CD14-positive monocyte (primary cell): ENCODE measurements around the gene AHR. TPM values are rescaled to one million over a fixed set of nuclear protein-coding genes. Genes with fewer than 3 reads are reported as not detected.

ENCODE experiments used
- DNase-seq, 3 donors: peaks; one replicate each; pipeline ENCODE4 v3.0.0-alpha.2; 2011 to 2022
- H2AFZ ChIP-seq: 2 replicates; pipeline ENCODE4 v1.6.0; 2012; ENCODE audit warnings: mild to moderate bottlenecking, low read depth, low read length, inconsistent platforms; ENCODE audit not compliant: insufficient read depth, poor library complexity, severe bottlenecking
- H3K27ac ChIP-seq, 2 donors: 1 replicate in 1 of 2; 2 replicates in 1 of 2; pipeline ENCODE4 v1.5.1; 2012 to 2013; ENCODE audit warnings: low read length in 2 of 2, control low read depth in 1 of 2, inconsistent platforms in 1 of 2, low read depth in 1 of 2, mild to moderate bottlenecking in 1 of 2
- H3K27me3 ChIP-seq, 2 donors: one replicate each; pipeline versions ENCODE4 v1.6.0 to v1.6.1; 2011 to 2013; ENCODE audit warnings: low read length in 2 of 2; ENCODE audit not compliant: control insufficient read depth in 2 of 2, insufficient read depth in 2 of 2
- H3K36me3 ChIP-seq, 2 donors: replicated peaks in 1 of 2; 1 replicate in 1 of 2; 2 replicates in 1 of 2; pipeline versions ENCODE4 v1.5.1 to v1.6.1; 2012 to 2013; ENCODE audit warnings: low read length in 2 of 2, control low read depth in 1 of 2, inconsistent platforms in 1 of 2, mild to moderate bottlenecking in 1 of 2; ENCODE audit not compliant: insufficient read depth in 2 of 2, control insufficient read depth in 1 of 2
- H3K4me1 ChIP-seq, 2 donors: 1 replicate in 1 of 2; 2 replicates in 1 of 2; pipeline versions ENCODE4 v1.5.1 to v1.6.1; 2012 to 2013; ENCODE audit warnings: low read length in 2 of 2, control low read depth in 1 of 2, inconsistent platforms in 1 of 2, mild to moderate bottlenecking in 1 of 2, moderate library complexity in 1 of 2; ENCODE audit not compliant: insufficient read depth in 2 of 2, control insufficient read depth in 1 of 2
- H3K4me2 ChIP-seq: replicated peaks from 2 replicates; pipeline ENCODE3; 2012; ENCODE audit warnings: low read length, moderate library complexity, mild to moderate bottlenecking; ENCODE audit not compliant: poor library complexity, severe bottlenecking; ENCODE audit errors: extremely low read depth
- H3K4me3 ChIP-seq, 3 experiments: fragments of 200-600 bp in 1 of 3; sonication (generic) in 1 of 3; replicated peaks in 1 of 3; 1 replicate in 2 of 3; 2 replicates in 1 of 3; pipeline ENCODE4 v1.5.1; 2011 to 2013; ENCODE audit warnings: low read length in 3 of 3, mild to moderate bottlenecking in 3 of 3, control low read depth in 2 of 3, low read depth in 2 of 3, inconsistent platforms in 1 of 3, moderate library complexity in 1 of 3
- H3K79me2 ChIP-seq: 2 replicates; pipeline ENCODE4 v1.6.0; 2012; ENCODE audit warnings: mild to moderate bottlenecking, control low read depth, inconsistent platforms, low read length, moderate library complexity; ENCODE audit not compliant: insufficient read depth
- H3K9ac ChIP-seq: 2 replicates; pipeline ENCODE4 v1.6.0; 2017; ENCODE audit warnings: low read length, mild to moderate bottlenecking; ENCODE audit not compliant: insufficient read depth, poor library complexity, severe bottlenecking
- H3K9me3 ChIP-seq, 2 donors: replicated peaks in 1 of 2; 1 replicate in 1 of 2; 2 replicates in 1 of 2; pipeline versions ENCODE4 v1.5.1 to v1.6.1; 2012 to 2013; ENCODE audit warnings: low read length in 2 of 2, control low read depth in 1 of 2; ENCODE audit not compliant: control insufficient read depth in 1 of 2, insufficient read depth in 1 of 2
- H4K20me1 ChIP-seq: 2 replicates; pipeline ENCODE4 v1.6.0; 2012; ENCODE audit warnings: mild to moderate bottlenecking, low read length, control low read depth, moderate library complexity; ENCODE audit not compliant: insufficient read depth
- H3K27ac Mint-ChIP-seq, 7 donors: one replicate each; pipeline ENCODE4 v1.8.0; 2020; ENCODE audit warnings: mild to moderate bottlenecking in 7 of 7, mixed read lengths in 7 of 7, moderate library complexity in 6 of 7, inconsistent platforms in 2 of 7
- H3K27me3 Mint-ChIP-seq, 3 donors: one replicate each; pipeline ENCODE4 v1.8.0; 2021 to 2022; ENCODE audit warnings: low read depth in 3 of 3, mild to moderate bottlenecking in 3 of 3, mixed read lengths in 3 of 3, moderate library complexity in 3 of 3, inconsistent platforms in 1 of 3
- H3K36me3 Mint-ChIP-seq, 2 donors: one replicate each; pipeline ENCODE4 v1.8.0; 2020; ENCODE audit warnings: mixed read lengths in 2 of 2, inconsistent platforms in 1 of 2, mild to moderate bottlenecking in 1 of 2
- H3K4me1 Mint-ChIP-seq: one replicate; pipeline ENCODE4 v1.8.0; 2020; ENCODE audit warnings: mild to moderate bottlenecking, mixed read lengths
- H3K4me3 Mint-ChIP-seq, 2 donors: one replicate each; pipeline ENCODE4 v1.8.0; 2020; ENCODE audit warnings: mild to moderate bottlenecking in 2 of 2, mixed read lengths in 2 of 2, moderate library complexity in 1 of 2
- H3K9me3 Mint-ChIP-seq, 7 donors: one replicate each; pipeline ENCODE4 v1.8.0; 2020 to 2022; ENCODE audit warnings: mixed read lengths in 7 of 7, mild to moderate bottlenecking in 6 of 7, moderate library complexity in 6 of 7, inconsistent platforms in 2 of 7
- CTCF ChIP-seq: fragments of 200-600 bp; IDR thresholded peaks from one replicate; pipeline ENCODE4 v1.8.0; 2022; ENCODE audit warnings: antibody characterized with exemption, mild to moderate bottlenecking
- WGBS: methylation state at CpG from one replicate; pipeline ENCODE4 v1.1.5; 2013; ENCODE audit warnings: missing lambda C conversion rate; ENCODE audit not compliant: insufficient coverage; 5-methylcytosine and 5-hydroxymethylcytosine counted together
- intact Hi-C, 2 donors: fragments of 100-400 bp; cut with micrococcal nuclease; formaldehyde crosslinking; loops; one replicate each; pipeline versions ENCODE4 v1.15.0 to v1.15.1; 2023
- polyA plus RNA-seq, 3 donors: library from polyadenylated mRNA; depleted of rRNA in 1 of 3; unstranded in 2 of 3; stranded (reverse) in 1 of 3; fragments of 300-500 nt in 2 of 3; fragments of >200 nt in 1 of 3; fragmentation: Illumina TruSeq in 2 of 3; gene quantifications; 1 replicate in 2 of 3; 2 replicates in 1 of 3; pipeline ENCODE4 v1.2.3, GENCODE V29; 2012 to 2021

The AHR gene
- polyA plus RNA-seq, 3 donors, result 42.4 to 56.6 (median 54.1) TPM

- intact Hi-C loops, result no loop called here
- WGBS, result no CpG with 5 or more reads among the region's 2 CpGs
- no peaks in the 10 kb centered on the region for H3K79me2 ChIP-seq
- H3K27me3 ChIP-seq, result no peaks in the 10 kb centered on the region
- no peak for DNase-seq
- no peak overlapping the region for H3K4me3 ChIP-seq
- H3K27ac ChIP-seq, result no peak overlapping the region
- H4K20me1 ChIP-seq, result no peaks in the 10 kb centered on the region
- H3K9me3 ChIP-seq, result peaks cover 0 to 7% of the 10 kb centered on the region in 2 donors
- no peaks in the 10 kb centered on the region for H3K36me3 ChIP-seq
- Mint-ChIP-seq H3K9me3 (peaks cover 8 to 14% (median 10%) of the 10 kb centered on the region in 7 donors), H3K27me3 (peaks cover 0 to 6% (median 1%) of the 10 kb centered on the region in 3 donors), H3K27ac (no peak overlapping the region), H3K36me3 (peaks cover 1 to 5% of the 10 kb centered on the region in 2 donors), H3K4me3 (no peak overlapping the region), H3K4me1 (peaks cover 13% of the 10 kb centered on the region)
- H3K4me2 ChIP-seq, result no peak overlapping the region
- no peak overlapping the region for H3K9ac ChIP-seq
- no peak overlapping the region for H2AFZ ChIP-seq
- no peak for TF ChIP-seq CTCF
- H3K4me1 ChIP-seq, result peaks cover 10 to 13% of the 10 kb centered on the region in 2 donors
Observed at GRCh38 chr7:17364671-17365070, 66.2 kb downstream of the AHR start.

DNA sequence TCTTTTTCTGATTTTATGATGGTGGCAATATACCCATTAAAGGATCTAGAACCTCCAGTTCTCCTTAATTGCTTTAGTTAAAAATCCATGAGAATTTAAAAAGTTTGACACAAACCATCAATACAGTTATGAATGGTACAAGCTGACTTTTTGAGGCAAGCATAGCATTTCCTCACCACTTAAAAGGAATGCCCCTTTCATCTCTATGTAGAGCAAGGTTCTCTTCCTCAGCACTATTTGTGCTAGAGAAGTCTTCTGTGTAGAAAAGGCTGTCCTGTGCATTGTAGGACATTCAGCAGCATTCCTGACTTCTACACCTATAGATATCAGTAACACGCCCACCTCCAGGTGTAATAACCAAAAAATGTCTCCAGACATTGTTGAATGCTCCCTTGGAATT is 67.3 kb downstream of the AHR start:
- Histone ChIP-seq H4K20me1 (no peaks in the 10 kb centered on the region), H3K4me1 (peaks cover 21 to 24% of the 10 kb centered on the region in 2 donors), H3K9ac (no peak overlapping the region), H3K9me3 (peaks cover 0 to 7% of the 10 kb centered on the region in 2 donors), H3K36me3 (no peaks in the 10 kb centered on the region), H3K4me3 (no peak overlapping the region), H3K4me2 (no peak overlapping the region), H3K79me2 (no peaks in the 10 kb centered on the region), H2AFZ (no peak overlapping the region), H3K27ac (no peak overlapping the region), H3K27me3 (no peaks in the 10 kb centered on the region)
- Mint-ChIP-seq H3K4me3 (no peak overlapping the region), H3K27ac (no peak overlapping the region), H3K27me3 (peaks cover 0 to 6% (median 1%) of the 10 kb centered on the region in 3 donors), H3K4me1 (peaks cover 23% of the 10 kb centered on the region), H3K9me3 (peaks cover 6 to 10% (median 8%) of the 10 kb centered on the region in 7 donors), H3K36me3 (peaks cover 1 to 5% of the 10 kb centered on the region in 2 donors)
- WGBS, result no CpG with 5 or more reads among the region's 1 CpG
- intact Hi-C loops, result no loop called here
- no peak for DNase-seq
- no peak for TF ChIP-seq CTCF
